Measurements from ENCODE around the gene SLC16A8. TPM values are rescaled to one million over a fixed set of nuclear protein-coding genes. Genes with fewer than 3 reads are reported as not detected.

Gene SLC16A8
- total and polyA plus RNA-seq, 2 donors (not counting 1 experiment from before 2014, with no cell fraction given): not detected

DNA sequence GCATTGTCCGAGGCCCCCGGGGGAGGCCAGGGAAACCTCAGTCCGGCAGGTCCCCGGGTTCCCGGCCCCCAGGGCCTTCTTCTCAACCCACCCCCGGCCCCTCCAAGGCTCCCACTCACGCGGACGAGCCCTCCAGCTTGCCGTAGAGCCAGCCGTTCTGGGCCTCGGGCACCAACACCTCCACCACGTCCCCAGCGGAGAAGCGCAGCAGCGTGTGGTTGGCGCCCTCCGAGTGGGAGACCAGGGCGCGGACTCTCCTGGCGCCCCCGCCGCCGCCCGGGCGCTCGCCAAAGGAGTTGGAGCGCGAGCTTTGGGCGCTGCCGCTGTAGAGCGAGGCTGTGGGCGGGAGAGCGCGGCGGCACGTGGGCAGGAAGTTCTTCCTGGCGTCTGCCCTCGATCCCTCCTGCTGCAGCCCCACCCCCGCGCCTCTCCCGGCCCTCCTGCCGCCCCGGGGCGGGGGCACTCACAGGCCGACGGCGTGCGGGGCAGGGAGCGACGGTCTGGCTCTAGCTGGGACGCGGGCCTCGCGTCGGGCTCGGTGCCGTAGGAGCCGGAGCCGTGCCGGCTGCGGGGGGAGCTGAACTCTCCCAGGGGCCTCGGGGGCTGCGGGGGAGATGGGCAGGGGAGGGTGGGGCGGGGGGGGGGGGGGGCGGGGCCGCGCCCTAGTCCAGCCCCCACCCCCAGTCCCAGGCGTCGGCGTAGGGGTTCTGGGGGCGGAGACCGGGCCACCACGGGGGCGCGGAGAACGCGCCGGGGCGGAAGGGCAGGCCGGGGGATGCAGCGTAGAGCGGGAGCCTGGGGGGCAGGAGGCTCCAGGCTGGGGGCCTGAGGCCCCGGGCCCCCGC lies 4.9 kb upstream of the SLC16A8 start:
- CTCF ChIA-PET: interaction anchor here (1.7 kb wide), 1 partner anchor 10 kb away, joined by 4 read pairs; no protein-coding TSS in a partner anchor
- Histone ChIP-seq H3K4me3 (ENCODE audit: control extremely low read depth in 1 of 5, extremely low read depth in 1 of 5, insufficient read depth in 1 of 5, low read depth in 2 of 5, low read length in 4 of 5) (no peak overlapping the region), H4K20me1 (ENCODE audit: control insufficient read depth, insufficient read depth, low read length, poor library complexity, severe bottlenecking) (no peaks in the 10 kb centered on the region), H3K27ac (ENCODE audit: low read length in 2 of 2) (no peak overlapping the region), H3K27me3 (replicated peaks in 1 of 4; ENCODE audit: control extremely low read depth in 1 of 4, control insufficient read depth in 3 of 4, insufficient read depth in 4 of 4, low read length in 3 of 4) (peaks cover 0 to 16% (median 4%) of the 10 kb centered on the region in 4 experiments), H2AFZ (ENCODE audit: insufficient read depth, low read depth, low read length, poor library complexity, severe bottlenecking) (no peak overlapping the region), H3K4me2 (replicated peaks; ENCODE audit: low read depth, low read length, poor library complexity, severe bottlenecking) (no peak overlapping the region), H3K36me3 (replicated peaks in 1 of 2; ENCODE audit: control extremely low read depth in 1 of 2, control insufficient read depth in 1 of 2, extremely low read depth in 1 of 2, insufficient read depth in 2 of 2, low read length in 1 of 2) (no peaks in the 10 kb centered on the region), H3K79me2 (ENCODE audit: control insufficient read depth, insufficient read depth, low read length) (no peaks in the 10 kb centered on the region), H3K9ac (ENCODE audit: low read length) (no peak overlapping the region), H3K4me1 (ENCODE audit: control insufficient read depth in 2 of 2, insufficient read depth in 2 of 2, low read length in 2 of 2) (no peaks in the 10 kb centered on the region), H3K9me3 (ENCODE audit: control extremely low read depth in 1 of 3, control insufficient read depth in 2 of 3, insufficient read depth in 1 of 3, low read length in 2 of 3) (no peaks in the 10 kb centered on the region)
- Mint-ChIP-seq H3K4me3 (no peak overlapping the region), H3K27me3 (peaks cover 20% of the 10 kb centered on the region), H3K9me3 (ENCODE audit: insufficient read depth) (no peaks in the 10 kb centered on the region), H3K4me1 (no peaks in the 10 kb centered on the region), H3K27ac (no peak overlapping the region)
- POLR2A ChIA-PET: no interaction called here
- WGBS (ENCODE audit: insufficient coverage): 49% methylated on average over 55 of the region's 85 CpGs
- no peak for DNase-seq
- TF ChIP-seq EZH2 (IDR thresholded peaks at IDR 0.05; ENCODE audit: borderline replicate concordance, insufficient read depth, low read depth, low read length, poor library complexity, severe bottlenecking): no peak
- TF ChIP-seq, protein P1, sequence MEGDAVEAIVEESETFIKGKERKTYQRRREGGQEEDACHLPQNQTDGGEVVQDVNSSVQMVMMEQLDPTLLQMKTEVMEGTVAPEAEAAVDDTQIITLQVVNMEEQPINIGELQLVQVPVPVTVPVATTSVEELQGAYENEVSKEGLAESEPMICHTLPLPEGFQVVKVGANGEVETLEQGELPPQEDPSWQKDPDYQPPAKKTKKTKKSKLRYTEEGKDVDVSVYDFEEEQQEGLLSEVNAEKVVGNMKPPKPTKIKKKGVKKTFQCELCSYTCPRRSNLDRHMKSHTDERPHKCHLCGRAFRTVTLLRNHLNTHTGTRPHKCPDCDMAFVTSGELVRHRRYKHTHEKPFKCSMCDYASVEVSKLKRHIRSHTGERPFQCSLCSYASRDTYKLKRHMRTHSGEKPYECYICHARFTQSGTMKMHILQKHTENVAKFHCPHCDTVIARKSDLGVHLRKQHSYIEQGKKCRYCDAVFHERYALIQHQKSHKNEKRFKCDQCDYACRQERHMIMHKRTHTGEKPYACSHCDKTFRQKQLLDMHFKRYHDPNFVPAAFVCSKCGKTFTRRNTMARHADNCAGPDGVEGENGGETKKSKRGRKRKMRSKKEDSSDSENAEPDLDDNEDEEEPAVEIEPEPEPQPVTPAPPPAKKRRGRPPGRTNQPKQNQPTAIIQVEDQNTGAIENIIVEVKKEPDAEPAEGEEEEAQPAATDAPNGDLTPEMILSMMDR (IDR thresholded peaks at IDR 0.05): no peak
- ATAC-seq (ENCODE audit: low read depth): no peak
- intact Hi-C loops (cut with micrococcal nuclease): no loop called here

DNA sequence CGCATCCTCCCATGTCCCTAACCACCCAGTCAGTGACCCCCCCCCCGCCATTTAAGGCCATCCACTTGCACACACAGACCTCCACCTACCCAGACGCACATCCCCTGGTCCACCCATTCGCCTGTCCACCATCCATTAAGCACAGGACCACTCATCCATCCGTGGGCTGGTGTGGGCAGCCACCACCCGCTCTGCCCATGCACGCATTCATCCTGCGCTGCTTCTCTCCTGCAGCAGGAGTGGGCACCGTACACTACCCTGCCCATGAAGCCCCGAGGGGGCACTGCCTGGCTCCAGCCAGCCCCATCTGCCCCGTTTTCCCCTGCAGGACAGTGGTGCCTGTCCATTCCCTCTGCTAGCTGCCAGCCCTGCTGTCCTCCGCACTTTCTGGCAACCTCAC lies 3.9 kb upstream of the SLC16A8 start:
- Mint-ChIP-seq H3K27me3 (peaks cover 26% of the 10 kb centered on the region), H3K27ac (no peak overlapping the region), H3K4me1 (no peaks in the 10 kb centered on the region), H3K9me3 (ENCODE audit: insufficient read depth) (no peaks in the 10 kb centered on the region), H3K4me3 (no peak overlapping the region)
- Histone ChIP-seq H3K4me2 (replicated peaks; ENCODE audit: low read depth, low read length, poor library complexity, severe bottlenecking) (no peak overlapping the region), H3K9ac (ENCODE audit: low read length) (no peak overlapping the region), H3K9me3 (ENCODE audit: control extremely low read depth in 1 of 3, control insufficient read depth in 2 of 3, insufficient read depth in 1 of 3, low read length in 2 of 3) (no peaks in the 10 kb centered on the region), H3K79me2 (ENCODE audit: control insufficient read depth, insufficient read depth, low read length) (no peaks in the 10 kb centered on the region), H3K27me3 (replicated peaks in 1 of 4; ENCODE audit: control extremely low read depth in 1 of 4, control insufficient read depth in 3 of 4, insufficient read depth in 4 of 4, low read length in 3 of 4) (peaks cover 0 to 26% (median 9%) of the 10 kb centered on the region in 4 experiments), H3K4me3 (ENCODE audit: control extremely low read depth in 1 of 5, extremely low read depth in 1 of 5, insufficient read depth in 1 of 5, low read depth in 2 of 5, low read length in 4 of 5) (no peak overlapping the region), H2AFZ (ENCODE audit: insufficient read depth, low read depth, low read length, poor library complexity, severe bottlenecking) (no peak overlapping the region), H3K4me1 (ENCODE audit: control insufficient read depth in 2 of 2, insufficient read depth in 2 of 2, low read length in 2 of 2) (peaks cover 1 to 2% of the 10 kb centered on the region in 2 donors), H3K36me3 (replicated peaks in 1 of 2; ENCODE audit: control extremely low read depth in 1 of 2, control insufficient read depth in 1 of 2, extremely low read depth in 1 of 2, insufficient read depth in 2 of 2, low read length in 1 of 2) (no peaks in the 10 kb centered on the region), H4K20me1 (ENCODE audit: control insufficient read depth, insufficient read depth, low read length, poor library complexity, severe bottlenecking) (no peaks in the 10 kb centered on the region), H3K27ac (ENCODE audit: low read length in 2 of 2) (no peak overlapping the region)
- ATAC-seq (ENCODE audit: low read depth) (no peak), DNase-seq (no peak)
- TF ChIP-seq, protein P1 (IDR thresholded peaks at IDR 0.05): no peak
- no peak for TF ChIP-seq EZH2 (IDR thresholded peaks at IDR 0.05; ENCODE audit: borderline replicate concordance, insufficient read depth, low read depth, low read length, poor library complexity, severe bottlenecking)
- 94% methylated on average over 11 of the region's 12 CpGs for WGBS (ENCODE audit: insufficient coverage)
- intact Hi-C loops (cut with micrococcal nuclease): no loop called here
- ChIA-PET CTCF (no interaction called here), POLR2A (no interaction called here)
